ENCODE results near the gene APBA3. TPM values are rescaled to one million over a fixed set of nuclear protein-coding genes. Genes with fewer than 3 reads are reported as not detected.

The APBA3 gene
- total and polyA plus RNA-seq, 2 donors from 2014 or later, result 17.1 to 27.5 TPM

DNA sequence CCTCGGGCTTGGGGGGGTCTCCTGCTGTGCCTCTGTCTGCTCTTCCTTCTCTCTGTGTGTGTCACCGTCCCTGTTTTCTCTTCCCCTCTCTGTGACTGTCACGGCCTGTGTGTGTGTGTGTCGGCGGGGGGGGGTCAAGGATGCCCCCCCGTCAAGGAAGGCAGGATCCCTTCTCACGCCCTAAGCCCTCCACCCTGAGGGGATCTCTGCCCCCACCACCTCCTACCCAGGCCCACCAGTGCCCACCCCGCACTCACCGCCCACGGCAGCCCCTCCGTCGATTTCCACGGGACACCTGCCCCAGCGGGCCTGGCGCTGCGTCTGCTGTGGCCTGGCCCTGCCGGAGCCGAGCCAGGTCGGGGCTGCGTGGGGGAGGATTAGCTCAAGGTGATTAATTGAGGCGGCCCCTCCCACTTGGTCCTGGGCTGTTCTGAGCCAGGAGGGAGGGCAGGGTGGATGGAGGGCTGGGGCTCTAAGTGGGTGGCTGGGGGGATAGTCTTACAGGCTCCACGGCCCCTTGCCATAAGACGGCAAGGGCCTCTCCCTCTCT lies 10.5 kb upstream of the APBA3 start, which contains the start of gene RAX2:
Gene RAX2 (minus strand): TSS at position 323 of the 550 bp plus-strand sequence. CDS start 486 bp downstream, outside the sequence.
- FAIRE-seq (no peak), DNase-seq (peak in 4 of 5 donors; percentile 74 to 76 (median 75))
- no peak within 1 kb of the TSS for H3K9ac ChIP-seq (ENCODE audit: low read length in 3 of 3)
- no peak for TF ChIP-seq CTCF (IDR thresholded peaks at IDR 0.05; ENCODE audit: borderline replicate concordance, extremely low read depth, insufficient read depth)
- H3K9me3 ChIP-seq (ENCODE audit: control insufficient read depth in 2 of 3, insufficient read depth in 1 of 3, low read length in 3 of 3), result no peaks in the 10 kb centered on the region
- no peaks in the 10 kb centered on the region for H3K4me1 ChIP-seq (ENCODE audit: control insufficient read depth in 2 of 3, insufficient read depth in 2 of 3, low read depth in 1 of 3, low read length in 3 of 3)
- intact Hi-C loops (cut with DNase I), result no loop called here
- H3K27me3 ChIP-seq (ENCODE audit: control insufficient read depth, insufficient read depth, low read length), result no peaks in the 10 kb centered on the region
- no peak within 1 kb of the TSS for H3K27ac ChIP-seq (ENCODE audit: low read depth in 2 of 2, low read length in 2 of 2)
- no peak within 1 kb of the TSS for H3K4me3 ChIP-seq (ENCODE audit: low read length in 3 of 3)
- H3K36me3 ChIP-seq (ENCODE audit: control insufficient read depth in 2 of 3, insufficient read depth in 3 of 3, low read length in 3 of 3), result no peaks in the 10 kb centered on the region

GRCh38 chr19:3771000-3771905 lies 9.8 kb upstream of the APBA3 start:
- Histone ChIP-seq H3K9ac (ENCODE audit: low read length in 3 of 3) (no peak overlapping the region), H3K4me3 (ENCODE audit: low read length in 3 of 3) (no peak overlapping the region), H3K36me3 (ENCODE audit: control insufficient read depth in 2 of 3, insufficient read depth in 3 of 3, low read length in 3 of 3) (peaks cover 0 to 5% (median 2%) of the 10 kb centered on the region in 3 donors), H3K27me3 (ENCODE audit: control insufficient read depth, insufficient read depth, low read length) (no peaks in the 10 kb centered on the region), H3K27ac (ENCODE audit: low read depth in 2 of 2, low read length in 2 of 2) (no peak overlapping the region), H3K4me1 (ENCODE audit: control insufficient read depth in 2 of 3, insufficient read depth in 2 of 3, low read depth in 1 of 3, low read length in 3 of 3) (no peaks in the 10 kb centered on the region), H3K9me3 (ENCODE audit: control insufficient read depth in 2 of 3, insufficient read depth in 1 of 3, low read length in 3 of 3) (no peaks in the 10 kb centered on the region)
- FAIRE-seq (no peak), DNase-seq (peak in 2 of 5 donors; percentile 23 to 29)
- TF ChIP-seq CTCF (IDR thresholded peaks at IDR 0.05; ENCODE audit: borderline replicate concordance, extremely low read depth, insufficient read depth), result no peak
- intact Hi-C loops (cut with DNase I), result no loop called here

GRCh38 chr19:3770136-3770999 lies 8.9 kb upstream of the APBA3 start:
- Histone ChIP-seq H3K9ac (ENCODE audit: low read length in 3 of 3) (no peak overlapping the region), H3K4me1 (ENCODE audit: control insufficient read depth in 2 of 3, insufficient read depth in 2 of 3, low read depth in 1 of 3, low read length in 3 of 3) (no peaks in the 10 kb centered on the region), H3K27ac (ENCODE audit: low read depth in 2 of 2, low read length in 2 of 2) (no peak overlapping the region), H3K9me3 (ENCODE audit: control insufficient read depth in 2 of 3, insufficient read depth in 1 of 3, low read length in 3 of 3) (no peaks in the 10 kb centered on the region), H3K36me3 (ENCODE audit: control insufficient read depth in 2 of 3, insufficient read depth in 3 of 3, low read length in 3 of 3) (peaks cover 0 to 6% (median 2%) of the 10 kb centered on the region in 3 donors), H3K27me3 (ENCODE audit: control insufficient read depth, insufficient read depth, low read length) (no peaks in the 10 kb centered on the region), H3K4me3 (ENCODE audit: low read length in 3 of 3) (no peak overlapping the region)
- no peak for FAIRE-seq
- peak in 1 of 5 donors; percentile 72 for DNase-seq
- intact Hi-C loops (cut with DNase I), result no loop called here
- TF ChIP-seq CTCF (IDR thresholded peaks at IDR 0.05; ENCODE audit: borderline replicate concordance, extremely low read depth, insufficient read depth), result no peak
